Fibroblast of lung (primary cell): ENCODE measurements around the gene PITX2. TPM values are rescaled to one million over a fixed set of nuclear protein-coding genes. Genes with fewer than 3 reads are reported as not detected.

Experiments used
- DNase-seq, 2 donors: peaks; one replicate each; pipeline versions ENCODE4 v3.0.0 to v3.0.0-alpha.2; 2010; ENCODE audit warnings: low read depth in 2 of 2
- H2AFZ ChIP-seq: 2 replicates; pipeline ENCODE4 v1.5.1; 2012; ENCODE audit warnings: low read length, control low read depth, inconsistent platforms
- H3K27ac ChIP-seq: 2 replicates; pipeline ENCODE4 v1.5.1; 2011; ENCODE audit warnings: low read length, control low read depth; ENCODE audit not compliant: insufficient read depth
- H3K27me3 ChIP-seq: 2 replicates; pipeline ENCODE4 v1.5.1; 2011; ENCODE audit warnings: mild to moderate bottlenecking, low read length; ENCODE audit not compliant: control insufficient read depth, insufficient read depth
- H3K36me3 ChIP-seq: 2 replicates; pipeline ENCODE4 v1.5.1; 2011; ENCODE audit warnings: low read length; ENCODE audit not compliant: control insufficient read depth, insufficient read depth
- H3K4me1 ChIP-seq: 2 replicates; pipeline ENCODE4 v1.5.1; 2011; ENCODE audit warnings: low read length; ENCODE audit not compliant: control insufficient read depth, insufficient read depth; ENCODE audit errors: extremely low read depth
- H3K4me2 ChIP-seq: 2 replicates; pipeline ENCODE4 v1.5.1; 2011; ENCODE audit warnings: low read length, control low read depth; ENCODE audit not compliant: insufficient read depth; ENCODE audit errors: extremely low read depth
- H3K4me3 ChIP-seq, 4 experiments: fragments of 200-600 bp in 1 of 4; sonication (generic) in 1 of 4; replicated peaks in 1 of 4; 2 replicates each; pipeline ENCODE4 v1.5.1; 2011 to 2016; ENCODE audit warnings: low read length in 4 of 4, low read depth in 3 of 4, mild to moderate bottlenecking in 3 of 4, control low read depth in 2 of 4, inconsistent platforms in 1 of 4, mixed read lengths in 1 of 4; ENCODE audit not compliant: insufficient read depth in 1 of 4; ENCODE audit errors: control extremely low read depth in 1 of 4
- H3K79me2 ChIP-seq: 2 replicates; pipeline ENCODE4 v1.5.1; 2012; ENCODE audit warnings: mild to moderate bottlenecking, low read length, inconsistent platforms; ENCODE audit not compliant: control insufficient read depth, insufficient read depth
- H3K9ac ChIP-seq: 2 replicates; pipeline ENCODE4 v1.5.1; 2011; ENCODE audit warnings: mild to moderate bottlenecking, low read length, control low read depth; ENCODE audit not compliant: insufficient read depth
- H3K9me3 ChIP-seq: 2 replicates; pipeline ENCODE4 v1.5.1; 2012; ENCODE audit warnings: low read depth, low read length; ENCODE audit not compliant: control insufficient read depth, insufficient read depth
- H4K20me1 ChIP-seq: 2 replicates; pipeline ENCODE4 v1.5.1; 2011; ENCODE audit warnings: low read length; ENCODE audit not compliant: control insufficient read depth, insufficient read depth; ENCODE audit errors: extremely low read depth
- CTCF ChIP-seq, 2 donors: IDR thresholded peaks in 1 of 2; conservative IDR thresholded peaks in 1 of 2; 1 replicate in 1 of 2; 2 replicates in 1 of 2; pipeline ENCODE4 v1.5.1; 2011 to 2012; ENCODE audit warnings: low read length in 2 of 2, control low read depth in 1 of 2, inconsistent platforms in 1 of 2, low read depth in 1 of 2, mild to moderate bottlenecking in 1 of 2
- EZH2 ChIP-seq: IDR thresholded peaks from 2 replicates; pipeline ENCODE4 v1.5.1; 2012; ENCODE audit warnings: low read length, control low read depth, mild to moderate bottlenecking; ENCODE audit errors: missing control alignments
- polyA plus RNA-seq, 2 donors: library from polyadenylated mRNA; depleted of rRNA in 1 of 2; stranded (reverse) in 1 of 2; unstranded in 1 of 2; fragments of >200 nt; gene quantifications; 2 replicates each; pipeline ENCODE4 v1.2.1, GENCODE V29; 2011 to 2012; ENCODE audit warnings: missing spikeins in 1 of 2
- total RNA-seq: library from RNA; depleted of rRNA; stranded (reverse); fragments of >200 nt; gene quantifications from 2 replicates; pipeline ENCODE4 v1.2.1, GENCODE V29; 2014

The PITX2 gene
- total and polyA plus RNA-seq, 2 donors (not counting 1 experiment from before 2014, with no cell fraction given) = 0.33 to 0.40 TPM

GRCh38 chr4:110643096-110643495, 20.2 kb upstream of the PITX2 start:
- H3K9me3 ChIP-seq = no peaks in the 10 kb centered on the region
- no peaks in the 10 kb centered on the region for H3K36me3 ChIP-seq
- no peak overlapping the region for H3K27ac ChIP-seq
- H3K4me2 ChIP-seq = no peak overlapping the region
- no peak overlapping the region for H2AFZ ChIP-seq
- H3K4me3 ChIP-seq = no peak overlapping the region
- TF ChIP-seq EZH2 (no peak), CTCF (conservative IDR thresholded peaks at IDR 0.05 in 1 of 2, IDR thresholded peaks at IDR 0.05 in 1 of 2; ENCODE audit: low read depth in 1 of 2, low read length in 2 of 2) (no peak)
- no peaks in the 10 kb centered on the region for H3K79me2 ChIP-seq
- no peak overlapping the region for H3K9ac ChIP-seq
- no peaks in the 10 kb centered on the region for H3K4me1 ChIP-seq
- H3K27me3 ChIP-seq = peaks cover 39% of the 10 kb centered on the region
- DNase-seq = no peak
- no peaks in the 10 kb centered on the region for H4K20me1 ChIP-seq

- no peak overlapping the region for H3K4me2 ChIP-seq
- H3K27ac ChIP-seq = no peak overlapping the region
- no peaks in the 10 kb centered on the region for H3K4me1 ChIP-seq
- H3K4me3 ChIP-seq = no peak overlapping the region
- H2AFZ ChIP-seq = no peak overlapping the region
- no peak overlapping the region for H3K9ac ChIP-seq
- no peaks in the 10 kb centered on the region for H3K79me2 ChIP-seq
- no peaks in the 10 kb centered on the region for H3K36me3 ChIP-seq
- peaks cover 56% of the 10 kb centered on the region for H3K27me3 ChIP-seq
- TF ChIP-seq EZH2 (no peak), CTCF (conservative IDR thresholded peaks at IDR 0.05 in 1 of 2, IDR thresholded peaks at IDR 0.05 in 1 of 2; ENCODE audit: low read depth in 1 of 2, low read length in 2 of 2) (no peak)
- H4K20me1 ChIP-seq = no peaks in the 10 kb centered on the region
- no peak for DNase-seq
- no peaks in the 10 kb centered on the region for H3K9me3 ChIP-seq
These were observed 18.3 kb upstream of the PITX2 start for GRCh38 chr4:110641218-110641617.

GRCh38 chr4:110640576-110640975, 17.7 kb upstream of the PITX2 start:
- H2AFZ ChIP-seq = no peak overlapping the region
- peaks cover 59% of the 10 kb centered on the region for H3K27me3 ChIP-seq
- no peaks in the 10 kb centered on the region for H3K9me3 ChIP-seq
- no peak overlapping the region for H3K4me2 ChIP-seq
- H3K79me2 ChIP-seq = no peaks in the 10 kb centered on the region
- no peak overlapping the region for H3K4me3 ChIP-seq
- no peaks in the 10 kb centered on the region for H3K36me3 ChIP-seq
- TF ChIP-seq EZH2 = peak; percentile 79
- no peak for TF ChIP-seq CTCF (conservative IDR thresholded peaks at IDR 0.05 in 1 of 2, IDR thresholded peaks at IDR 0.05 in 1 of 2; ENCODE audit: low read depth in 1 of 2, low read length in 2 of 2)
- H3K4me1 ChIP-seq = no peaks in the 10 kb centered on the region
- no peaks in the 10 kb centered on the region for H4K20me1 ChIP-seq
- H3K9ac ChIP-seq = no peak overlapping the region
- DNase-seq = no peak
- H3K27ac ChIP-seq = no peak overlapping the region
